Measurements from ENCODE around the gene NTN5.

- TF ChIP-seq POLR2A (IDR thresholded peaks at IDR 0.05) (no peak), POLR2AphosphoS5 (IDR thresholded peaks at IDR 0.05) (no peak)
These were observed 4.1 kb upstream of the NTN5 start for GRCh38 chr19:48676887-48677286.
